Endometrial microvascular endothelial cells (primary cell): ENCODE measurements around the gene PDE4D. TPM values are rescaled to one million over a fixed set of nuclear protein-coding genes. Genes with fewer than 3 reads are reported as not detected.

Experiments
- in situ Hi-C: cut with HindIII; loops from 2 replicates; pipeline ENCODE4 v1.10.0; 2017; ENCODE audit warnings: low sequenced_read_pairs, low pct_unique_long_range_greater_than_20kb; ENCODE audit errors: inconsistent ontology term
- total RNA-seq: library from RNA; depleted of rRNA; stranded (reverse); fragments of >200 nt; gene quantifications from one replicate; pipeline ENCODE4 v1.2.3, GENCODE V29; 2015; ENCODE audit errors: inconsistent ontology term

Gene PDE4D
- total RNA-seq, 1 donor from 2014 or later = 7.9 TPM

- in situ Hi-C loops = no loop called here
These were observed 49.9 kb downstream of the PDE4D start for GRCh38 chr5:59843511-59844213.

DNA sequence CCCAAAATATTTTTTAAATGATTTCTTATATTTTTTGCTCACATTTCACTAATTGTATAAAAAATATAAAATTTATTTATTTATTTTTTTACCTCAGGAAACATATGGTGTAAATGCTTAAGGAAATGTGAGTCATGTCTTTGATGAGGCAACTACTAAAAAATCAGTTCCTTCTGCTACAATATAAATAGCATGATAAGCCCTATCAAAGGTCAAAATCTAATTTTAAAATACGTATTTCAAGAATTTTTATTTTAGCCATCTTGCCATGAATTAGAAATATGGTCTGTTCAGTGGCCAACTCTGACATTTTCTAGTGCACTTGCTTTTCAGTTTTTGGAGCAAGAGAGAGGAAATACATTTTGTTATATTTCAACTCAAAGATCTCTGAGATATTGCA is 50.5 kb downstream of the PDE4D start:
- in situ Hi-C loops = no loop called here

- in situ Hi-C loops = no loop called here
These were observed 53.3 kb downstream of the PDE4D start for GRCh38 chr5:59840200-59840601.

- in situ Hi-C loops = no loop called here
These were observed 54.5 kb downstream of the PDE4D start for GRCh38 chr5:59838989-59839388.

DNA sequence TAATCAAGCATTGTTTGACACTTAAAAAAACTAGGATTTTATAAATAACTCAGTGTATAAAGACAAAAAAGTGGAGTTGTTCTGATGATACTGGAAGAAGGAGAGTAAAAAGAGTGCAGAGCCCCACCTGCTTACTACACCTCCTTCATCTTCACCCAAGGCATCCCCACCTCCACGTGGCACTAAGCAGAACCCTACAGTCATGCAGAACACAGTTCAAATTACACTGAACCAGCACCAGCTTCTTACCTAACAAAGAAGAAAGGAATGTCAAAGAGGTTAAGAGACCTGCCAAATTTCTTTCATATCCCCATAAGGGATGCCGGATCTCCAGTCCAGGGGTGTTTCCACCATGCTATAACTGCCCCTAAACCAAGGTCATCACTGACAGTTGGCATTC is 55.5 kb downstream of the PDE4D start:
- in situ Hi-C loops = no loop called here

DNA sequence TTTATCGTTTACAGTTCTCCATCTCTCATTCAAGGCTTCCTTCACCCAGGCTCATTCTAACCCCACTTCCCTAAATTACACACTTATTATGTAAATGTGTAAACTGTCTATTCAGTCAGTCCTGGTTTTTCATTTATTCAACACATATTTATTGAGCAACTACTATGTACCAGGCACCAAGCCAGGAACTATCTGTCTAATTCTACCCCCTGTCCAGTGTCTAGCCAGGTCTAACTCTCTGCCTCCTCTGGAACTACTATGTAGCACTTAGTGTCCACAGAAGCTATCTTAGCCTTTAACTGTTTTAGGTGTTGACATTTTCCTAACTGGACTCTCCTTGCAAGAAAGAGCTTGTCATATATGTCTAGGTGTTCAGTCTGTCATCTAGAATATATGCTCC is 56.5 kb downstream of the PDE4D start:
- in situ Hi-C loops = no loop called here

DNA sequence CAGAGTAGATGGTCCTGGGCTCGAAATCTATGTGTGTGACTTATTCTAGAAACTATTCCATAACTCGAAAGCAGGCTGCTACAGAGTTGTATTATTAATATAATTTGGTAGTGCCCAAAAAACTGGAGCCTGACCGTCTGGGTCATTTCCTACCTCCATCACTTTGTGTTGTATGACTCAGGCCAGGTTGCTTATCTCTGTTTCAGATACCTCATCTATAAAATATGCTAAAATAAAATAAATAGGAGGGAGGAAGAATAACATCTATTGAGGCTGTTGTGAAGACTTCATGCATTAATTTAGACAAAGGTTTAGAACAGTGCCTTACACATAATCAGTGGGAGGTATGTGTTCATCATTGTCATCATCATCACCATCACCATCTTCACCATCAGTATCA is 57.7 kb downstream of the PDE4D start:
- in situ Hi-C loops = no loop called here

- in situ Hi-C loops = no loop called here
These were observed 60.1 kb downstream of the PDE4D start for GRCh38 chr5:59833448-59833847.

DNA sequence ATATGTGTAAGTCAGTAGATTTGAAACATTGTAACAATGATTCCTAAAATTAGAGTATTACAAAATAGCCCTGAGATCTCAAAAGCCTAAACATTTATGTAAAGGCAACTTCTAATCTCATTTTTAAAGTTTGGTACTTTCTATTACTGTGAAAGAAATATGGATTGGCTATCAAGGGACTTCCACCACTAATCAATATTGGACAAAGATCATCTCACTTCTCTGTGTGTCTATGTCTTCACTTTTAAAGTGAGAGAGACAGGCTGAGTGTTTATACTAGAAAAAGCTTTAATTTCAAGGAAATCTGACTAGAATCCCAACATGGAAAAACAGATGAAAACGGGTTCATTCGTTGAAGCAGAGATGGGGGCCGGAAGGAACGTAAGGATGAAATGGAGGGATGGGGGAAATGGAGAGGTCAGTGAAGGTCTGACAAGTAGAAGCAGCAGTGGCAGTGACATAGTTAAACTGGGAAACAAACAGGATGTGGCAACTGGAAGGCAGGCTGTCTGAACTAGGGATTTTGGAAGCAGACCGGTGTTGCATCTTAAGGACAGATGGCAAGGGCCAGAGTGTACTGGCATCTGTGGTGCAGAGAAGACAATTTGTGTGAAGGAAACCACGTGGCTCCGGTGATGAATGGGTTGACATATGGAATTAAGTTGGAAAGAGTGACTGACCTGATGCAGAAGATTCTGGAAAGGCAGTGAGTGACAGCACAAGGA is 60.8 kb downstream of the PDE4D start:
- in situ Hi-C loops = no loop called here

DNA sequence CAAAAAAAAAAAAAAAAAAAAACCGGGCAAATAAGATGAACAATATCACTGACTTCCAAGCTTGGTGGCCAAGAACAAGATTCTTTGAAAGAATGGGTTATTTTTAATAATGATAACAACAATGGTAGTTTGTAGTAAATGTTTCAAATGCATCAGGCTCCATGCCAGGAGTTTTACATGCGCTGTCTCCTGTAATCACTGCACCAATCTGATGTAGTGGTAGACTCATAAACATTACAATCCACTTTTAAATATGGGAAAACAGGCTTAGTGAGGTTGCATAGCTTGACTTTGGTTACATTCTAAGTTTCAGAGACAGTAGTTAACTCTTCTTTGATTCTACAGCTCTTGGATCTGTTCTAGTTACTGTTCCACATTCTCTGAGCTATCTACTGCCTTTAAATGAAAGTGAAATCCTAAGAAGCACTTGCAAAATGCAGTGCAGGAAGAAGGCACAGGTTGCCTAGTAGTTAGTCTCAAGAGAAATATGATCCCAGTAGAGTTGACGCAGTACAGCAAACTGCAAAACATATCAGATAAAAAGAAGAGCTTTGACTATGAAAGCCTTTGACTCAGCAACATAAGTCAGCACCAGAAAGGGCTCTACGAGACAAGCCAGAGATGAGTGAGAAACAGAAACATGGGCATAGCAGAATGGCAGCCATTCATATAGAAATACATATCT is 62.1 kb downstream of the PDE4D start:
- in situ Hi-C loops = no loop called here

DNA sequence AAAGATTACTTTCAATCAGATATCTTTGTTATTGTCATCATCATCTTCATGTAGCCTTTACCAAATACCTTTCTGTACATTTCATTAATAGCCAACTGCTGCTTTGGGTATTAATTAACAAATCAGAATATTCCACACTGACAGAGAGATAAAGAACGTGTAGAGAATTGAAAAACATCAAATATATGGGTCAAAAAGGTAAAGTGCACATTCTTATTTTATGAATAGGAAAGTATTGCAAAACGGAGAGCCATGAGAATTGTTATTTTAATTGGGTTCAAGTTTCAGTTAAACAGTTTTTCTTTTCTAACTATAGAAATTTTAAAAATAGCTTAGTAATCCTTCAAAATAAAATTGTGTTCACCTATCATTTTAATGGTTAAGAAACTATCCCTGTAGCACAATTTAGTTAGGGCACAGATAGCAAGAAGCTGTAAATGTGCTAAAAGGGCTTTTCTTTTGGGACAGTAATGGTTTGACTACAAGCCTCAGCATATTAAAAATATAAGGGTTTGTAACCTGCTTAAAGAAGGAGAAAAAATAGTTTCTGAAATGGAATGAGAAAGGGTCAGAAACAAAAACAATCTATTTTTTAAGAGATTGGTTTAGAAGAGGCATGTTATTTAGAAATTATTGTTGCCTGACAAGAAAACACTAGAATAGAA is 62.9 kb downstream of the PDE4D start:
- in situ Hi-C loops = no loop called here

GRCh38 chr5:59829922-59830321 is 63.6 kb downstream of the PDE4D start:
- in situ Hi-C loops = no loop called here

GRCh38 chr5:59829386-59829785 is 64.1 kb downstream of the PDE4D start:
- in situ Hi-C loops = no loop called here

- in situ Hi-C loops = no loop called here
These were observed 64.9 kb downstream of the PDE4D start for GRCh38 chr5:59828623-59829022.

DNA sequence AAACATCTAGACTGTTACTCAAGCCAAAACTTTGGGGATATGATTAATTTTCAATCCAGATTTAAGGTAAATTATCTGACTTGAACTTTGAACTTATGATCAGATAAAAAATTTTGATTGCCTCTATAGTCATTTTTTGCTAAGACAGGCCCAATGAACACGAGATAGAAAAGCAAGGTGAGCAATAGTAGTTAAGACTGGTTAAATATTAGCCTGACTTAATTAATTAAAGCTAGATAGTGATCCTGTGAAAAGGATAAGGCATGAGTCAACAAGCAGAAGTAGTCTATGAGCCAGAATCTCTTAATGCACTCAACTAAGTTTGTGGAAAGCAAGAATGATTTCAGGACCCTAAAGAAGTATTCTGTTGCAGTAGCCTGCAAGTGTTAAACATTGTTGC is 66.5 kb downstream of the PDE4D start:
- in situ Hi-C loops = no loop called here

- in situ Hi-C loops = no loop called here
These were observed 70.1 kb downstream of the PDE4D start for GRCh38 chr5:59823420-59823819.

DNA sequence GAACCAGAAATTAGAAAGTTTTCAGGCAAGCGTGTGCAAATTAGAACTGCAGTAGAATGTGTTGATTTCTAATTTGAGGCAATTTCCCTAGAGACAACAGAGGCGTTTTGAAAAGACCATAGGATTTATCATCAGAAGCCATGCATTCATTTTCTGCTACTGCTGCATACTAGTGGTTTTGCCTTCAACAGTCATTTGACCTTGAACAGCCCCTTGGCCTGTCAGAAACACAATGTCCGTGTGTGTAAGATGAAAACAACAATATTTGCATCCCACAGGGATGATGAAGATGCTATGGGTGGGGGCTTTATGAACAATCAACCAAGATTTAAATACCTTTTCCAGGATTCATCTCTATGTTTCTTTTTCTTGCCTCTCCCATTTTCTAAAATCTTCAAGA is 73.7 kb downstream of the PDE4D start:
- in situ Hi-C loops = no loop called here

DNA sequence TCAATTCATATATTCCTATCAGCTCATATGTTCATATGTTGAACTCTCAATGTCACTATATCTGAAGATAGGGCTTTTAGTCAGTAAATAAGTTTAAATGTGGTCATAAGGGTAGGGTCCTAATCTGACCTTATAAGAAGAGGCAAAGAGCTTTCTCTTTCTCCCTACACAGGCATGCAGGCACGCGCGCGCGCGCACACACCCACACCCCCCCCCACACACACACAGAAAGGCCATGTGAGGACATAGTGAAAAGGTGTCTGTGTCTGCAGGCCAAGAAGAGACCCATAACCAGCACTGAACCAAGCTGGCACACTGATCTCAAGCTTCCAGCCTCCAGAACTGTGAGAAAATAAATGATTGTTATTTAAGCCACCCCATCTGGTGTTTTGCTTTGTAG is 76.0 kb downstream of the PDE4D start:
- in situ Hi-C loops = no loop called here

DNA sequence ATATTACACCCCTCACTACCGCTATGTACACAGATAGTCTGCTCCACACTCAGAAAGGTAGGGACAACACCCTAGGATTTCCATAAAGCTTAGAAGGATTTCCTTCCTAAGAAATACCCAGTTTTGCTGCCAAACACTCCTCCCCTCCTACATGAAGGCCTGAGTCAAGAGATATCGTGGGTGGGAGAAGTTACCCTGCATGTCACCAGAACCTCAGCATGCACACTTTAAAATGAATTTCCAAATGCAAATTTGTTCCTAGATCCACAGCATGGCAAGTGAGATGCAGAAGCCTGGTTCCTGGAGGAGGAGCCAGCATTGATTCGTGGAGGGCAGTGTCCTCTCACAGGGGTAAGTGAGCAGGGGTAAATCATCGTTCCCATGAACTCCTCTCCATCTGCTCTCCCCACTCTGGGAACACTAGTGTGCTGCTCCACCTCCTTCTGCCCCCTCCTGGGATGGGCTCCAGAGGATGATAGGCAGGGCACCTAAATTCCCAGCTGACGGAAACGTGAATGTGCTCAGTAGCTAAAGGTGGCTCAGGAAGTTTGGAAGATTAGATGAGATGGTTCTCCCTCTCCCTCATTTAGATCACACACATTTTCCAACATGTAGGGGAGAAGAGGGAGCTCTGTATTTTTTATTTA is 76.7 kb downstream of the PDE4D start:
- in situ Hi-C loops = no loop called here
